ENCODE measurements around the gene KLRF2.

Gene KLRF2

GRCh38 chr12:9932270-9932669, 51.0 kb downstream of the KLRF2 start, which contains the start of gene CLEC2A:
CLEC2A (minus strand) TSS chr12:9932370; CDS start chr12:9932329, 41 bp downstream.
- no peak within 1 kb of the TSS for H3K4me3 ChIP-seq (replicated peaks; ENCODE audit: insufficient read depth, low read length)
- no peak for TF ChIP-seq GABPA (IDR thresholded peaks at IDR 0.05; ENCODE audit: low read depth)
- TF ChIP-seq POLR2AphosphoS5 (IDR thresholded peaks at IDR 0.05; ENCODE audit: low read depth) = no peak
- no peak for TF ChIP-seq CTCF (IDR thresholded peaks at IDR 0.05; ENCODE audit: insufficient read depth, low read length)
- TF ChIP-seq SPI1 (IDR thresholded peaks at IDR 0.05; ENCODE audit: borderline replicate concordance, low read depth) = no peak
- no peak for TF ChIP-seq REST (IDR thresholded peaks at IDR 0.05; ENCODE audit: insufficient replicate concordance, low read depth)

GRCh38 chr12:9933958-9934357, 52.7 kb downstream of the KLRF2 start:
- no peak for TF ChIP-seq CTCF (IDR thresholded peaks at IDR 0.05; ENCODE audit: insufficient read depth, low read length)
- TF ChIP-seq POLR2AphosphoS5 (IDR thresholded peaks at IDR 0.05; ENCODE audit: low read depth) = no peak
- TF ChIP-seq SPI1 (IDR thresholded peaks at IDR 0.05; ENCODE audit: borderline replicate concordance, low read depth) = no peak
- TF ChIP-seq GABPA (IDR thresholded peaks at IDR 0.05; ENCODE audit: low read depth) = no peak
- no peak for TF ChIP-seq REST (IDR thresholded peaks at IDR 0.05; ENCODE audit: insufficient replicate concordance, low read depth)
- no peak for DNase-seq (ENCODE audit: low read depth in 1 of 2, low spot score in 1 of 2)

More at GRCh38 chr12:9932270-9932669, 51.0 kb downstream of the KLRF2 start, which contains the start of gene CLEC2A:
- DNase-seq (ENCODE audit: low read depth in 1 of 2, low spot score in 1 of 2) = no peak
- H3K27ac ChIP-seq (replicated peaks) = no peak within 1 kb of the TSS
- no peaks in the 10 kb centered on the region for H3K27me3 ChIP-seq (ENCODE audit: insufficient read depth, poor library complexity, severe bottlenecking)

GRCh38 chr12:9935026-9935425, 53.7 kb downstream of the KLRF2 start:
- TF ChIP-seq CTCF (IDR thresholded peaks at IDR 0.05; ENCODE audit: insufficient read depth, low read length) (no peak), POLR2AphosphoS5 (IDR thresholded peaks at IDR 0.05; ENCODE audit: low read depth) (no peak), REST (IDR thresholded peaks at IDR 0.05; ENCODE audit: insufficient replicate concordance, low read depth) (no peak), SPI1 (IDR thresholded peaks at IDR 0.05; ENCODE audit: borderline replicate concordance, low read depth) (no peak), GABPA (IDR thresholded peaks at IDR 0.05; ENCODE audit: low read depth) (no peak)
- H3K4me3 ChIP-seq (replicated peaks; ENCODE audit: insufficient read depth, low read length) = no peak overlapping the region
- no peaks in the 10 kb centered on the region for H3K27me3 ChIP-seq (ENCODE audit: insufficient read depth, poor library complexity, severe bottlenecking)
- no peak overlapping the region for H3K27ac ChIP-seq (replicated peaks)
- no peak for DNase-seq (ENCODE audit: low read depth in 1 of 2, low spot score in 1 of 2)

More at GRCh38 chr12:9933958-9934357, 52.7 kb downstream of the KLRF2 start:
- Histone ChIP-seq H3K27me3 (ENCODE audit: insufficient read depth, poor library complexity, severe bottlenecking) (no peaks in the 10 kb centered on the region), H3K27ac (replicated peaks) (no peak overlapping the region), H3K4me3 (replicated peaks; ENCODE audit: insufficient read depth, low read length) (no peak overlapping the region)

Data from HL-60 (cell line).